ENCODE measurements around the gene FHIT.

Gene FHIT

GRCh38 chr3:61283876-61284275 lies 32.6 kb upstream of the FHIT start:
- DNase-seq (ENCODE audit: low read depth in 2 of 2) = no peak
- TF ChIP-seq CTCF (IDR thresholded peaks at IDR 0.05; ENCODE audit: low read depth, low read length) = no peak
- no peak overlapping the region for H3K4me3 ChIP-seq (replicated peaks in 1 of 2; ENCODE audit: low read depth in 2 of 2, low read length in 2 of 2)

- DNase-seq (ENCODE audit: low read depth in 2 of 2) = no peak
- TF ChIP-seq CTCF (IDR thresholded peaks at IDR 0.05; ENCODE audit: low read depth, low read length) = no peak
- no peak overlapping the region for H3K4me3 ChIP-seq (replicated peaks in 1 of 2; ENCODE audit: low read depth in 2 of 2, low read length in 2 of 2)
These were observed 27.5 kb upstream of the FHIT start for GRCh38 chr3:61278713-61279112.

GRCh38 chr3:61277411-61277810 lies 26.2 kb upstream of the FHIT start:
- DNase-seq (ENCODE audit: low read depth in 2 of 2) = no peak
- no peak for TF ChIP-seq CTCF (IDR thresholded peaks at IDR 0.05; ENCODE audit: low read depth, low read length)

GRCh38 chr3:61269435-61269834 lies 18.2 kb upstream of the FHIT start:
- H3K4me3 ChIP-seq (replicated peaks in 1 of 2; ENCODE audit: low read depth in 2 of 2, low read length in 2 of 2) = no peak overlapping the region
- no peak for DNase-seq (ENCODE audit: low read depth in 2 of 2)
- TF ChIP-seq CTCF (IDR thresholded peaks at IDR 0.05; ENCODE audit: low read depth, low read length) = no peak

More at GRCh38 chr3:61277411-61277810, 26.2 kb upstream of the FHIT start:
- H3K4me3 ChIP-seq (replicated peaks in 1 of 2; ENCODE audit: low read depth in 2 of 2, low read length in 2 of 2) = no peak overlapping the region

GRCh38 chr3:61268644-61269043 lies 17.4 kb upstream of the FHIT start:
- no peak overlapping the region for H3K4me3 ChIP-seq (replicated peaks in 1 of 2; ENCODE audit: low read depth in 2 of 2, low read length in 2 of 2)
- no peak for TF ChIP-seq CTCF (IDR thresholded peaks at IDR 0.05; ENCODE audit: low read depth, low read length)
- no peak for DNase-seq (ENCODE audit: low read depth in 2 of 2)

- no peak overlapping the region for H3K4me3 ChIP-seq (replicated peaks in 1 of 2; ENCODE audit: low read depth in 2 of 2, low read length in 2 of 2)
- DNase-seq (ENCODE audit: low read depth in 2 of 2) = no peak
- no peak for TF ChIP-seq CTCF (IDR thresholded peaks at IDR 0.05; ENCODE audit: low read depth, low read length)
These were observed 13.0 kb upstream of the FHIT start for GRCh38 chr3:61264281-61264680.

GRCh38 chr3:61257148-61257547 lies 5.9 kb upstream of the FHIT start:
- H3K4me3 ChIP-seq (replicated peaks in 1 of 2; ENCODE audit: low read depth in 2 of 2, low read length in 2 of 2) = no peak overlapping the region
- no peak for TF ChIP-seq CTCF (IDR thresholded peaks at IDR 0.05; ENCODE audit: low read depth, low read length)

More at GRCh38 chr3:61257148-61257547, 5.9 kb upstream of the FHIT start:
- no peak for DNase-seq (ENCODE audit: low read depth in 2 of 2)

Measured in cardiac fibroblast (primary cell).